ENCODE results near the gene GPC5. TPM values are rescaled to one million over a fixed set of nuclear protein-coding genes. Genes with fewer than 3 reads are reported as not detected.
"Not testable (repeated sequence)": the region's sequence is repeated elsewhere in the genome, so short reads cannot be mapped to it uniquely, and the experiment has no call there.

The GPC5 gene
- total RNA-seq, 1 donor from 2014 or later: 6.3 TPM

DNA sequence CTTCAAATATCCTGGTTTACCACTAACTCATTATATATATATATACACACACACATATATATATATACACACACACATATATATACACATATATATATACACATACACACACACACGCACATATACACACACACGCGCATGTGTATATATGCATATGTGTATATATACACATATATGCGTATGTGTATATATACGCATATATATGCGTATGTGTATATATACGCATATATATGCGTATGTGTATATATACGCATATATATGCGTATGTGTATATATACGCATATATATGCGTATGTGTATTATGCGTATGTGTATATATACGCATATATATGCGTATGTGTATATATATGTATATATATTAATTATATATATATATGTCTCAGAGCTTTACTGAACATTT is 275.9 kb downstream of the GPC5 start:
- H3K27me3 ChIP-seq (ENCODE audit: control insufficient read depth in 3 of 3, insufficient read depth in 3 of 3, low read length in 3 of 3); H3K36me3 ChIP-seq (ENCODE audit: control insufficient read depth in 3 of 3, insufficient read depth in 3 of 3, low read length in 3 of 3); H3K27ac ChIP-seq (ENCODE audit: low read depth, low read length); H3K4me3 ChIP-seq (ENCODE audit: low read length in 3 of 3); H3K9ac ChIP-seq (ENCODE audit: low read depth in 1 of 3, low read length in 3 of 3); H3K4me1 ChIP-seq (ENCODE audit: control insufficient read depth in 3 of 3, insufficient read depth in 3 of 3, low read length in 3 of 3); H3K9me3 ChIP-seq (ENCODE audit: control insufficient read depth in 3 of 3, low read length in 3 of 3): not testable (repeated sequence)

DNA sequence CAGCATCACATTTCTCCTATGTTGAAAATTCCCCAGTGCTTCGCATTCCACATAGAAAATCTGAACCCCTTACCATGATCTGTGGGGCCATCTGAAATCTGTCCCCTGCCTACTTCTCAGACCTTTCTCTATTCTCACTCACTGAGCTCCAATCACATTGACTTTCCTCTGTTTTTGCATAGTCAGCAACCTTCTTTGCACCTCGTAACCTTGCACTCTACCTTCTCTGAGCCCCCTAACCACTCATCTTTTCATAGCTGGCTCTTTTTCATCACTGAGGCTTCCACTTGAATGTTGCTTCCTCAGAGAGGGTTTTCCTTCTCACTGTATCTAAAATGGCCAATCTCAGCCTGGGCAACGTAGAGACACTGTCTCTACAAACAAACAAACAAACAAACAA is 286.3 kb downstream of the GPC5 start:
- Histone ChIP-seq H3K9me3 (ENCODE audit: control insufficient read depth in 3 of 3, low read length in 3 of 3) (no peaks in the 10 kb centered on the region), H3K36me3 (ENCODE audit: control insufficient read depth in 3 of 3, insufficient read depth in 3 of 3, low read length in 3 of 3) (no peaks in the 10 kb centered on the region), H3K4me3 (ENCODE audit: low read length in 3 of 3) (no peak overlapping the region), H3K4me1 (ENCODE audit: control insufficient read depth in 3 of 3, insufficient read depth in 3 of 3, low read length in 3 of 3) (no peaks in the 10 kb centered on the region), H3K9ac (ENCODE audit: low read depth in 1 of 3, low read length in 3 of 3) (no peak overlapping the region), H3K27me3 (ENCODE audit: control insufficient read depth in 3 of 3, insufficient read depth in 3 of 3, low read length in 3 of 3) (no peaks in the 10 kb centered on the region), H3K27ac (ENCODE audit: low read depth, low read length) (no peak overlapping the region)

DNA sequence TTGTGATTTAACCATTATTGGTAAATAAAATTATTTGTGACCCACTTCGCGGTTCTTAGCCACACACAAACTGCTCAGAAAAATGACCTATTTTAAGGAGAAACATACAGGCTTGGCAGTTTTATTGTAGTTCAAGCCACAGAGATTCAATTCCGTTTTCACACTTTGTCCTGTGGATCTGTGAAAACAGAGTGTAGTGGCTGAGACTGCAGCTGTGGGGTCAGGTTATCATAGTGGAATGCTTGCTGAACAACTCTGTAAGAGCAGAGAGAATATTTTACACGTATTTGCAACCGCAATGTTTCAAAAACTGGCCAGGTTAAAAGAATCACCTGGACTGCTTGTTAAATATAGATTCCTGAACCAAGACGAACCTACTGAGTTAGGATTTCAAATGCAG is 292.5 kb downstream of the GPC5 start:
- H3K4me3 ChIP-seq (ENCODE audit: low read length in 3 of 3): no peak overlapping the region
- no peaks in the 10 kb centered on the region for H3K4me1 ChIP-seq (ENCODE audit: control insufficient read depth in 3 of 3, insufficient read depth in 3 of 3, low read length in 3 of 3)
- H3K27ac ChIP-seq (ENCODE audit: low read depth, low read length): no peak overlapping the region
- H3K27me3 ChIP-seq (ENCODE audit: control insufficient read depth in 3 of 3, insufficient read depth in 3 of 3, low read length in 3 of 3): no peaks in the 10 kb centered on the region
- H3K9ac ChIP-seq (ENCODE audit: low read depth in 1 of 3, low read length in 3 of 3): no peak overlapping the region
- H3K9me3 ChIP-seq (ENCODE audit: control insufficient read depth in 3 of 3, low read length in 3 of 3): no peaks in the 10 kb centered on the region
- H3K36me3 ChIP-seq (ENCODE audit: control insufficient read depth in 3 of 3, insufficient read depth in 3 of 3, low read length in 3 of 3): no peaks in the 10 kb centered on the region

DNA sequence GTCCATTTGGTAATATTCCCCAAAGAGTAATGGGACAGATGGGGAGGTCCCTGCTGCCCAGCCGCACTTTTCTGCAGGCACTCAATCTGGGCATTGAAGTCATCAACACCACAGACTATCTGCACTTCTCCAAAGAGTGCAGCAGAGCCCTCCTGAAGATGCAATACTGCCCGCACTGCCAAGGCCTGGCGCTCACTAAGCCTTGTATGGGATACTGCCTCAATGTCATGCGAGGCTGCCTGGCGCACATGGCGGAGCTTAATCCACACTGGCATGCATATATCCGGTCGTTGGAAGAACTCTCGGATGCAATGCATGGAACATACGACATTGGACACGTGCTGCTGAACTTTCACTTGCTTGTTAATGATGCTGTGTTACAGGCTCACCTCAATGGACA is 295.0 kb downstream of the GPC5 start:
- no peaks in the 10 kb centered on the region for H3K4me1 ChIP-seq (ENCODE audit: control insufficient read depth in 3 of 3, insufficient read depth in 3 of 3, low read length in 3 of 3)
- H3K27me3 ChIP-seq (ENCODE audit: control insufficient read depth in 3 of 3, insufficient read depth in 3 of 3, low read length in 3 of 3): no peaks in the 10 kb centered on the region
- H3K9me3 ChIP-seq (ENCODE audit: control insufficient read depth in 3 of 3, low read length in 3 of 3): no peaks in the 10 kb centered on the region

DNA sequence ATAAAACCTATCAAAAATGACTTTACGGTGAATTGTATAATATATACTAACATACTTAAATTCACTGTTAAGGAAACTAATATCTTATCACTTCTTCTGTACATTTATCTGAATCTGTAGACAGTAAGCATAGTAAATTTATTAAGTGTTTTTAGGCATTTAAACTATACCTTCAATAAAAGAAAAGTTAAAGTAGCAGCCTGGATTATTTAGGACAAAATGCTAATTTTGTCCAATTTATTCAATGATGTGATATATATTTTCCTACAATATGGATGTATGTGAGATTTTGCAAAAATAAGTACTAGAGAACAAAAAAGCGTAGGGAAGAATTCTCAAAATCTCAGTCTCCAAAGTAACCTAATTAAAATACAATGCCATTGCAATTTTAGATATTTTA is 299.9 kb downstream of the GPC5 start:
- no peak overlapping the region for H3K27ac ChIP-seq (ENCODE audit: low read depth, low read length)
- no peaks in the 10 kb centered on the region for H3K4me1 ChIP-seq (ENCODE audit: control insufficient read depth in 3 of 3, insufficient read depth in 3 of 3, low read length in 3 of 3)

More for the DNA sequence above, 295.0 kb downstream of the GPC5 start:
- Histone ChIP-seq H3K36me3 (ENCODE audit: control insufficient read depth in 3 of 3, insufficient read depth in 3 of 3, low read length in 3 of 3) (no peaks in the 10 kb centered on the region), H3K27ac (ENCODE audit: low read depth, low read length) (no peak overlapping the region), H3K9ac (ENCODE audit: low read depth in 1 of 3, low read length in 3 of 3) (no peak overlapping the region), H3K4me3 (ENCODE audit: low read length in 3 of 3) (no peak overlapping the region)

DNA sequence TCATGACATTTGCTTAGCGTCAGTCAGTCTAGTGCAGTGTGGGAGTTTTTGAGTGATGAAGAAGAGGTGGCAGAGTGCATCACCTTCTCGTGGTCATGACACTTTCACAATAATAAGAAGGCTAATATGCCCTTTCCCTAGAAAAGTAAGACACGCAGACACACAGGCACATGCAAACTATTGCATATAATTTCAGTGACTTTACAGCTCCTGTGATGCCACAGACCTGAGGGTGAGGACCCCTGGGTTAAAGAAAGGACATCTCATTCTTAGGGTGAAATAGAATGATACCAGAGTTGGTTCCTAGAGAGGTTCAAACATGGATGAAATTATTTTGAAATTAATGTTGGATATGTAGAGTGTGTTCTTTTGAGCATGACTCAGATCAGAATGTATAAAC is 300.3 kb downstream of the GPC5 start:
- no peak overlapping the region for H3K4me3 ChIP-seq (ENCODE audit: low read length in 3 of 3)
- H3K9ac ChIP-seq (ENCODE audit: low read depth in 1 of 3, low read length in 3 of 3): no peak overlapping the region
- no peaks in the 10 kb centered on the region for H3K36me3 ChIP-seq (ENCODE audit: control insufficient read depth in 3 of 3, insufficient read depth in 3 of 3, low read length in 3 of 3)
- no peaks in the 10 kb centered on the region for H3K27me3 ChIP-seq (ENCODE audit: control insufficient read depth in 3 of 3, insufficient read depth in 3 of 3, low read length in 3 of 3)
- no peaks in the 10 kb centered on the region for H3K9me3 ChIP-seq (ENCODE audit: control insufficient read depth in 3 of 3, low read length in 3 of 3)
- H3K4me1 ChIP-seq (ENCODE audit: control insufficient read depth in 3 of 3, insufficient read depth in 3 of 3, low read length in 3 of 3): no peaks in the 10 kb centered on the region
- H3K27ac ChIP-seq (ENCODE audit: low read depth, low read length): no peak overlapping the region

More for the DNA sequence above, 299.9 kb downstream of the GPC5 start:
- no peak overlapping the region for H3K9ac ChIP-seq (ENCODE audit: low read depth in 1 of 3, low read length in 3 of 3)
- no peaks in the 10 kb centered on the region for H3K27me3 ChIP-seq (ENCODE audit: control insufficient read depth in 3 of 3, insufficient read depth in 3 of 3, low read length in 3 of 3)
- no peak overlapping the region for H3K4me3 ChIP-seq (ENCODE audit: low read length in 3 of 3)
- H3K36me3 ChIP-seq (ENCODE audit: control insufficient read depth in 3 of 3, insufficient read depth in 3 of 3, low read length in 3 of 3): no peaks in the 10 kb centered on the region
- no peaks in the 10 kb centered on the region for H3K9me3 ChIP-seq (ENCODE audit: control insufficient read depth in 3 of 3, low read length in 3 of 3)

DNA sequence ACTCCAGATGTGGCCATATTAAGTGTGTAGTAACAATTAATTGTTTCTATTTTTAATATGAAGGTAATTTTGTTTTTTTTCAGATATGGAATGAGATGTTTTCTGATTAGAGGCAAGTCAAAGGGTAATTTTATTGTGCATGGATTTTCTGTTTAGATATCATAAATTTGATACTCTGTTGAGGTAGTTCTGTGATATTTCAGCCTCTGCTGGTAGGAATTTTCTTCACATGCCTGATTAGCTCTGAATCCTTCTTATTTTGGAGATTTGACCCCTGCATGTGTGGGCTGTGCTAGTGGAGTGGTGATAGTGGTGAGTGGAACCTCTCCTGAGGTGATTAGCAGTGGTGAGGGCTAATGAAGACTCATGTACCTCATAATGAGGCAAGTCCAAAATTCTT is 301.4 kb downstream of the GPC5 start:
- H3K27ac ChIP-seq (ENCODE audit: low read depth, low read length): no peak overlapping the region
- no peaks in the 10 kb centered on the region for H3K4me1 ChIP-seq (ENCODE audit: control insufficient read depth in 3 of 3, insufficient read depth in 3 of 3, low read length in 3 of 3)
- H3K27me3 ChIP-seq (ENCODE audit: control insufficient read depth in 3 of 3, insufficient read depth in 3 of 3, low read length in 3 of 3): no peaks in the 10 kb centered on the region
- H3K9ac ChIP-seq (ENCODE audit: low read depth in 1 of 3, low read length in 3 of 3): no peak overlapping the region
- H3K4me3 ChIP-seq (ENCODE audit: low read length in 3 of 3): no peak overlapping the region
- H3K9me3 ChIP-seq (ENCODE audit: control insufficient read depth in 3 of 3, low read length in 3 of 3): no peaks in the 10 kb centered on the region
- no peaks in the 10 kb centered on the region for H3K36me3 ChIP-seq (ENCODE audit: control insufficient read depth in 3 of 3, insufficient read depth in 3 of 3, low read length in 3 of 3)

DNA sequence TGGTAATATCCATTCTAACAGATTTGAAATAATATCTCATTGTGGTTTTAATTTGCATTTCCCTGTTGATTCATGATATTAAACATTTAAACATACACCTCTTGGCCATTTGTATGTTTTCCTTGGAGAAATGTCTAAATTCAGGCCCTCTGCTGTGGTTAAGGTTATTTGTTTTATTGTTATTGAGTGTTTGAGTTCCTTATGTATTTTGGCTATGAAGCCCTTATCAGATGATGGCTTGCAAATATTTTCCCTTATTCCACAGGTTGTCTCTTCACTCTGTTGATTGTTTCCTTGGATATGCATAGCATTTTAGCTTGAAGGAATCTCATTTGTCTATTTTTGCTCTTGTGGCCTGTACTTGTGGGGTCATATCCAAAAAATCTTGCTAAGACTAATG is 303.6 kb downstream of the GPC5 start:
- H3K27ac ChIP-seq (ENCODE audit: low read depth, low read length): no peak overlapping the region

DNA sequence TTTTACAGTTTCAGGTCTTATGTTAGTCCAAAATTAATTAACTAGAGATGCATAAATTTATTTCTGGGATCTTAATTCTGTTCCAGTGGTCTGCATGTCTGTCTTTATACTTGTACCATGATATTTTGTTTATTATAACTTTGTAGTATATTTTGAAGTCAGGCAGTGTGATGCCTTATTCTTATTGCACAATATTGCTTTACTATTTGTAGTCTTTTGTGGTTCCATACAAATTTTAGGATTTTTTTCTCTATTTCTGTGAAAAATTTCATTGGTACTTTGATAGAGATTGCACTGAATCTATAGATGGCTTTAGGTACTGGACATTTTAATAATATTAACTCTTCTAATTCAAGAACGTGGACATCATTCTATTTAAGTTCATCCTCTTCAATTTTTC is 304.0 kb downstream of the GPC5 start:
- no peak overlapping the region for H3K27ac ChIP-seq (ENCODE audit: low read depth, low read length)
- H3K9ac ChIP-seq (ENCODE audit: low read depth in 1 of 3, low read length in 3 of 3): no peak overlapping the region
- no peaks in the 10 kb centered on the region for H3K36me3 ChIP-seq (ENCODE audit: control insufficient read depth in 3 of 3, insufficient read depth in 3 of 3, low read length in 3 of 3)
- no peaks in the 10 kb centered on the region for H3K4me1 ChIP-seq (ENCODE audit: control insufficient read depth in 3 of 3, insufficient read depth in 3 of 3, low read length in 3 of 3)
- H3K9me3 ChIP-seq (ENCODE audit: control insufficient read depth in 3 of 3, low read length in 3 of 3): no peaks in the 10 kb centered on the region
- H3K27me3 ChIP-seq (ENCODE audit: control insufficient read depth in 3 of 3, insufficient read depth in 3 of 3, low read length in 3 of 3): no peaks in the 10 kb centered on the region
- no peak overlapping the region for H3K4me3 ChIP-seq (ENCODE audit: low read length in 3 of 3)

More for the DNA sequence above, 303.6 kb downstream of the GPC5 start:
- Histone ChIP-seq H3K27me3 (ENCODE audit: control insufficient read depth in 3 of 3, insufficient read depth in 3 of 3, low read length in 3 of 3) (no peaks in the 10 kb centered on the region), H3K9ac (ENCODE audit: low read depth in 1 of 3, low read length in 3 of 3) (no peak overlapping the region), H3K4me1 (ENCODE audit: control insufficient read depth in 3 of 3, insufficient read depth in 3 of 3, low read length in 3 of 3) (no peaks in the 10 kb centered on the region), H3K9me3 (ENCODE audit: control insufficient read depth in 3 of 3, low read length in 3 of 3) (no peaks in the 10 kb centered on the region), H3K36me3 (ENCODE audit: control insufficient read depth in 3 of 3, insufficient read depth in 3 of 3, low read length in 3 of 3) (no peaks in the 10 kb centered on the region), H3K4me3 (ENCODE audit: low read length in 3 of 3) (no peak overlapping the region)

DNA sequence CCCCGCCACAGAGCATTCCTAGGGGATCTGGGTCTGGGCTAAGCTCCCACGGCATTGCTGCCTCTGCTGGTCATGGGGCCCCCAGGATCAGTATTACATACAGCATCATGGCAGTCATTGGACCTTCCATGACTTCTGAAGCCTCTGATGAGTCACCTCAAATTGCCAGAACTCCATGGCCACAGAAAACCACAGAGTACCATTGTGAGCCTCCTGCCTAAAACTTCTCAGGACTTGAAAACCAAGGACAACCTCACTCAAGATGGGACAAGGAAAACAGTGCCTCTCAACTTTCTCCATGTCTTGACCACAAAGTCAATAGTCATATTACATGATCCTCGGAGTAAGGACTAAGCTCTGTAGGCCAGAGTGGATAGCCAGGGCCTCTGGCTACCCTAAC is 306.0 kb downstream of the GPC5 start:
- Histone ChIP-seq H3K4me1 (ENCODE audit: control insufficient read depth in 3 of 3, insufficient read depth in 3 of 3, low read length in 3 of 3) (no peaks in the 10 kb centered on the region), H3K27ac (ENCODE audit: low read depth, low read length) (no peak overlapping the region), H3K36me3 (ENCODE audit: control insufficient read depth in 3 of 3, insufficient read depth in 3 of 3, low read length in 3 of 3) (no peaks in the 10 kb centered on the region), H3K27me3 (ENCODE audit: control insufficient read depth in 3 of 3, insufficient read depth in 3 of 3, low read length in 3 of 3) (no peaks in the 10 kb centered on the region), H3K4me3 (ENCODE audit: low read length in 3 of 3) (no peak overlapping the region), H3K9me3 (ENCODE audit: control insufficient read depth in 3 of 3, low read length in 3 of 3) (no peaks in the 10 kb centered on the region), H3K9ac (ENCODE audit: low read depth in 1 of 3, low read length in 3 of 3) (no peak overlapping the region)

DNA sequence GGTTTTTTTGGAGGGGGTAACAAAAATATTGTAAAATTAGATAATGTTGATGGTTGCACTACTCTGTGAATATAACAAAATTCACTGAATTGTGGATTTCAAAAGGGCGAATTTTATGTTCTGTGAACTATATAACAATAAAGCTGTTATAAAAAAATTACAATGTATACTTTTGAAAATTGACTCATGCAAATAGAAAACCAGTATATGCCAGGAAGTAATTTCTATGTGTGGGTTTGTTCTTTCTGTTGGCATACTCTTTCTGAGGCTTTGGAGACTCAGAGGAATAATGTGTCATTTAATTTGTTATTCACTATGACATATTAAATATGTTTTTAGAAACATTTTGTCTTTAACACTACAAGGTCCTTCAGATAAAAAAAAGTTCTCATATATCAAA is 310.1 kb downstream of the GPC5 start:
- H3K4me3 ChIP-seq (ENCODE audit: low read length in 3 of 3): no peak overlapping the region
- H3K4me1 ChIP-seq (ENCODE audit: control insufficient read depth in 3 of 3, insufficient read depth in 3 of 3, low read length in 3 of 3): no peaks in the 10 kb centered on the region
- no peak overlapping the region for H3K27ac ChIP-seq (ENCODE audit: low read depth, low read length)
- H3K9me3 ChIP-seq (ENCODE audit: control insufficient read depth in 3 of 3, low read length in 3 of 3): no peaks in the 10 kb centered on the region
- no peaks in the 10 kb centered on the region for H3K27me3 ChIP-seq (ENCODE audit: control insufficient read depth in 3 of 3, insufficient read depth in 3 of 3, low read length in 3 of 3)
- no peaks in the 10 kb centered on the region for H3K36me3 ChIP-seq (ENCODE audit: control insufficient read depth in 3 of 3, insufficient read depth in 3 of 3, low read length in 3 of 3)
- no peak overlapping the region for H3K9ac ChIP-seq (ENCODE audit: low read depth in 1 of 3, low read length in 3 of 3)

Measured in skeletal muscle tissue (tissue), 4 donors.